SK-N-SH treated with all-trans-retinoic acid at 6 μM for 48 hours (cell line): ENCODE measurements around the gene TMEM134.

Experiments used
- ARNTL ChIP-seq: fragments of 450-650 bp; formaldehyde crosslinking; IDR thresholded peaks from 2 replicates; pipeline ENCODE4 v1.5.0; 2020; ENCODE audit warnings: low read depth, mild to moderate bottlenecking, moderate library complexity, borderline replicate concordance
- BACH2 ChIP-seq: fragments of 250-450 bp; sonication (Bioruptor Pico); IDR thresholded peaks from 2 replicates; pipeline ENCODE4 v1.9.0; 2021; ENCODE audit warnings: mild to moderate bottlenecking, borderline replicate concordance
- CREB5 ChIP-seq: fragments of 250-450 bp; sonication (Bioruptor Pico); IDR thresholded peaks from 2 replicates; pipeline ENCODE4 v1.5.1; 2020; ENCODE audit warnings: low read depth, mild to moderate bottlenecking, moderate library complexity
- ESRRG ChIP-seq: fragments of 250-450 bp; sonication (Bioruptor Pico); IDR thresholded peaks from 2 replicates; pipeline ENCODE4 v1.6.1; 2021; ENCODE audit warnings: mild to moderate bottlenecking
- GLIS3 ChIP-seq: fragments of 250-450 bp; sonication (Bioruptor Pico); IDR thresholded peaks from 2 replicates; pipeline ENCODE4 v1.5.0; 2020; ENCODE audit warnings: mild to moderate bottlenecking, moderate library complexity
- OSR1 ChIP-seq: fragments of 250-450 bp; sonication (Bioruptor Pico); IDR thresholded peaks from 2 replicates; pipeline ENCODE4 v1.8.0; 2022; ENCODE audit warnings: moderate library complexity, mild to moderate bottlenecking, inconsistent platforms
- RARB ChIP-seq: fragments of 250-450 bp; sonication (Bioruptor Pico); IDR thresholded peaks from 2 replicates; pipeline ENCODE4 v1.8.0; 2021; ENCODE audit warnings: mild to moderate bottlenecking, moderate library complexity
- TCF4 ChIP-seq: fragments of 250-450 bp; sonication (Bioruptor Pico); IDR thresholded peaks from 2 replicates; pipeline ENCODE4 v1.8.0; 2021; ENCODE audit warnings: mild to moderate bottlenecking, moderate library complexity, borderline replicate concordance
- TSHZ2 ChIP-seq: fragments of 250-450 bp; sonication (Bioruptor Pico); IDR thresholded peaks from 2 replicates; pipeline ENCODE4 v1.5.0; 2020; ENCODE audit warnings: mild to moderate bottlenecking, moderate library complexity
- TF ChIP-seq, protein P1 (sequence below): fragments of 250-450 bp; sonication (Bioruptor Pico); IDR thresholded peaks from 2 replicates; pipeline ENCODE4 v1.5.1; 2021; ENCODE audit warnings: mild to moderate bottlenecking, moderate library complexity
- TF ChIP-seq, protein P2 (sequence below): fragments of 250-450 bp; sonication (Bioruptor Pico); IDR thresholded peaks from 2 replicates; pipeline ENCODE4 v1.8.0; 2020; ENCODE audit warnings: mild to moderate bottlenecking, moderate library complexity, borderline replicate concordance

- TF ChIP-seq OSR1 (no peak), RARB (no peak), TCF4 (CRISPR knock-in tag) (no peak), CREB5 (CRISPR knock-in tag) (no peak), BACH2 (CRISPR knock-in tag) (no peak), GLIS3 (CRISPR knock-in tag) (no peak), TSHZ2 (no peak), ESRRG (CRISPR knock-in tag) (no peak), ARNTL (CRISPR knock-in tag) (no peak)
- TF ChIP-seq, protein P1, sequence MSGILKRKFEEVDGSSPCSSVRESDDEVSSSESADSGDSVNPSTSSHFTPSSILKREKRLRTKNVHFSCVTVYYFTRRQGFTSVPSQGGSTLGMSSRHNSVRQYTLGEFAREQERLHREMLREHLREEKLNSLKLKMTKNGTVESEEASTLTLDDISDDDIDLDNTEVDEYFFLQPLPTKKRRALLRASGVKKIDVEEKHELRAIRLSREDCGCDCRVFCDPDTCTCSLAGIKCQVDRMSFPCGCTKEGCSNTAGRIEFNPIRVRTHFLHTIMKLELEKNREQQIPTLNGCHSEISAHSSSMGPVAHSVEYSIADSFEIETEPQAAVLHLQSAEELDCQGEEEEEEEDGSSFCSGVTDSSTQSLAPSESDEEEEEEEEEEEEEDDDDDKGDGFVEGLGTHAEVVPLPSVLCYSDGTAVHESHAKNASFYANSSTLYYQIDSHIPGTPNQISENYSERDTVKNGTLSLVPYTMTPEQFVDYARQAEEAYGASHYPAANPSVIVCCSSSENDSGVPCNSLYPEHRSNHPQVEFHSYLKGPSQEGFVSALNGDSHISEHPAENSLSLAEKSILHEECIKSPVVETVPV (CRISPR knock-in tag): no peak
- TF ChIP-seq, protein P2, sequence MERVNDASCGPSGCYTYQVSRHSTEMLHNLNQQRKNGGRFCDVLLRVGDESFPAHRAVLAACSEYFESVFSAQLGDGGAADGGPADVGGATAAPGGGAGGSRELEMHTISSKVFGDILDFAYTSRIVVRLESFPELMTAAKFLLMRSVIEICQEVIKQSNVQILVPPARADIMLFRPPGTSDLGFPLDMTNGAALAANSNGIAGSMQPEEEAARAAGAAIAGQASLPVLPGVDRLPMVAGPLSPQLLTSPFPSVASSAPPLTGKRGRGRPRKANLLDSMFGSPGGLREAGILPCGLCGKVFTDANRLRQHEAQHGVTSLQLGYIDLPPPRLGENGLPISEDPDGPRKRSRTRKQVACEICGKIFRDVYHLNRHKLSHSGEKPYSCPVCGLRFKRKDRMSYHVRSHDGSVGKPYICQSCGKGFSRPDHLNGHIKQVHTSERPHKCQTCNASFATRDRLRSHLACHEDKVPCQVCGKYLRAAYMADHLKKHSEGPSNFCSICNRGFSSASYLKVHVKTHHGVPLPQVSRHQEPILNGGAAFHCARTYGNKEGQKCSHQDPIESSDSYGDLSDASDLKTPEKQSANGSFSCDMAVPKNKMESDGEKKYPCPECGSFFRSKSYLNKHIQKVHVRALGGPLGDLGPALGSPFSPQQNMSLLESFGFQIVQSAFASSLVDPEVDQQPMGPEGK: no peak
Observed at GRCh38 chr11:67501854-67502253, 32.8 kb upstream of the TMEM134 start.
